ENCODE measurements around the gene AMT. TPM values are rescaled to one million over a fixed set of nuclear protein-coding genes. Genes with fewer than 3 reads are reported as not detected.

AMT gene
- total RNA-seq, 1 experiment from 2014 or later, result 0.26 TPM

DNA sequence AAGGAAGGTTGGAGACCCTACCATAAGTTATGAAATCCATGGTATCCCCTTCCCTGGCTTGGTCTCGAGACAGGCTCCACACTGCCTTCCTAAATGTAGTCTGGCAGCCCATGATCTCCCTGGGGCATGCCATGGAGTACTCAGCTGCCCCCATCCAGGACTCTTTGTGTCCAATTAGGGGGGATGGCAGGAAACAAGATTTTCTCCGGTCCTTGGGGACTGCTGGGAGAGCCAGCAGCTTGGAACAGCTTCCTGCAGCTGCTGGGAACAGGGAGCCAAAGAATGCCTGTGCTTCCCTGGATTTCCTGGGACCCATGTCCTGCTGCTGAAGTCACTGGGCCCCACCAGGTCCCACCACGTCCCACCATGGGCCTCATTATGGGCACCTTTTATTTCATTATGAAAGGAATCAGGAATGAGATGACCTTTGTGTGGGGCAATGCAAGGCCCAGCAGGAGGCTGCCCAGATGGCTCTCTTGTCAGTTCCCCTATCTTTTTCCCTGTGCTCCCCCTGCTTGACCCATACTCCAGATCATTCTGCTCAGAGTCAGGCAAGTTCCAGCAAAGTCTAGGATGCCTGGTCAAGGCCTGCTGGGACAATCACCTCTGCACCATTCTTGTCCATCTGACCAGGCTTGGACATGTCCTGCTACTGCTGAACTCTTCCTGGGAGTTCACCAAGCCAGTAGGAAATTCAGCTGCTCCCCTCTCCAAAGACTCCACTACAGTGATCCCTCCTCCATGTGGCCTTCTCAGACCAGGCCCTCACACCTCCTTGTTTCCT lies 32.8 kb upstream of the AMT start:
- Histone ChIP-seq H3K36me3 (no peaks in the 10 kb centered on the region), H3K9me3 (replicated peaks) (no peaks in the 10 kb centered on the region), H3K4me3 (no peak overlapping the region), H3K27ac (peak overlapping the region; percentile 90), H3K27me3 (no peaks in the 10 kb centered on the region), H3K4me1 (peaks cover 38% of the 10 kb centered on the region)
- peak; percentile 89 to 94 for DNase-seq

DNA sequence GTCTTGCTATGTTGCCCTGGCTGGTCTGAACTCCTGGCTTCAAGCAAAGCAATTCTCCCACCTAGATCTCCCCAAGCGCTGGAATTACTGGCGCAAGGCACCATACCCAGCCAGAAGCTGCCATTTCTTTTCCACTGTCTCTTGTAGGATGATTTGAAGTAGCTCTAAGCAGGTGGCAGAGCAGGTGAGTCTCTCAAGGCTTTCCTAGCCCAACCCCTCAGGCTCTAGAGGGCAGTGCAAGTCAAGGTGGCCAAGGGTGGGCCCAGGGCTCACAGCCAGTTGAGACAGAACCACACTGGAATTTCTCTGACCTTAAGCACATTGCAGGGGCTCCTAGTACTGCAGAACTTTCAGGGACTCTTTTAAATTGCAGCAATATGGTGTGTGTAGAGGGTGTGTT lies 32.2 kb upstream of the AMT start:
- no peak overlapping the region for H3K4me3 ChIP-seq
- H3K27ac ChIP-seq, result peak overlapping the region; percentile 90

DNA sequence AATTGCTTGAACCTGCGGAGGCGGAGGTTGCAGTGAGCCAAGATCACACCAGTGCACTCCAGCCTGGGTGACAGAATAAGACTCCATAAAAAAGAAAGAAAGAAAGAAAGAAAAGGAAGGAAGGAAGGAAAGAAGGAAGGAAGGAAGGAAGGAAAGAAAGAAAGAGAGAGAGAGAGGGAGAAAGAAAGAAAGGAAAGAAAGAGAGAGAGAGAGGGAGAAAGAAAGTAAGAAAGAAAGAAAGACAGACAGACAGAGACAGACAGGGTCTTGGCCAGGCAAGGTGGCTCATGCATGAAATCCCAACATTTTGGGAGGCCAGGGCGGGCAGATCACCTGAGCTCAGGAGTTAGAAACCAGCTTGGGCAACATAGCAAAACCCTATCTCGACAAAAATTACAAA lies 31.3 kb upstream of the AMT start:
- no peak overlapping the region for H3K27ac ChIP-seq
- DNase-seq, result no peak
- no peaks in the 10 kb centered on the region for H3K36me3 ChIP-seq
- H3K4me1 ChIP-seq, result peaks cover 25% of the 10 kb centered on the region
- H3K27me3 ChIP-seq, result no peaks in the 10 kb centered on the region
- no peaks in the 10 kb centered on the region for H3K9me3 ChIP-seq (replicated peaks)
- H3K4me3 ChIP-seq, result no peak overlapping the region

More for the DNA sequence above, 32.2 kb upstream of the AMT start:
- H3K4me1 ChIP-seq, result peaks cover 32% of the 10 kb centered on the region
- H3K27me3 ChIP-seq, result no peaks in the 10 kb centered on the region
- peak; percentile 52 to 63 for DNase-seq
- no peaks in the 10 kb centered on the region for H3K9me3 ChIP-seq (replicated peaks)
- no peaks in the 10 kb centered on the region for H3K36me3 ChIP-seq

DNA sequence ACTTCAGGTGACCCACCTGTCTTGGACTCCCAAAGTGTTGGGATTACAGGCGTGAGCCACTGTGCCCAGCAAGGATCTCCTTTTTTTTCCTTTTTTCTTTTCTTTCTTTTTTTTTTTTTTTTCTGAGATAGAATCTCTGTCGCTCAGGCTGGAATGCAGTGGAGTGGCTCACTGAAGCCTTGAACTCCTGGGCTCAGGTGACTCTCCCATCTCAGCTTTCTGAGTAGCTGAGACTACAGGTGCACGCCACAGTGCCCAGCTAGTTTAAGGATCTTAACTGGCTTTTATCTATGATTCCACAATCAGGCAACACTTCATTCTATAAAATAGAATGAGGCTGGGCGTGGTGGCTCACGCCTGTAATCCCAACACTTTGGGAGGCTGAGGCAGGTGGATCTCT lies 23.1 kb upstream of the AMT start:
- H3K9me3 ChIP-seq (replicated peaks), result no peaks in the 10 kb centered on the region
- no peak overlapping the region for H3K4me3 ChIP-seq
- no peak overlapping the region for H3K27ac ChIP-seq
- H3K4me1 ChIP-seq, result peaks cover 6% of the 10 kb centered on the region; the same call in 1 of the 2 replicates
- DNase-seq, result no peak
- H3K36me3 ChIP-seq, result no peaks in the 10 kb centered on the region
- H3K27me3 ChIP-seq, result no peaks in the 10 kb centered on the region

DNA sequence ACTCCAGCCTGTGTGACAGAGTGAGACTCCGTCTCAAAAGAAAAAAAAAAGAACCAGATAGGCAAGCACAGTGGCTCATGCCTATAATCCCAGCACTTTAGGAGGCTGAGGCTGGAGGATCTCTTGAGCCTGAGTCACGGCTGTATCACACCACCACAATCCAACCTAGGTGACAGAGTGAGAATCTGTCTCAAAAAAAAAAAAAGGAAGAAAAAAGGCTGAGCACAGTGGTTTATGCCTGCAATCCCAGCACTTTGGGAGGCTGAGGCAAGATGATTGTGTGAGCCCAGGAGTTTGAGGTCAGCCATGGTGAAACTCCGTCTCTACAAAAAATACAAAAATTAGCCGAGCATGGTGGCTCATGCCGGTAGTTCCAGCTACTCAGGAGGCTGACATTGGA lies 12.5 kb upstream of the AMT start:
- Histone ChIP-seq H3K4me1 (no peaks in the 10 kb centered on the region), H3K9me3 (replicated peaks) (no peaks in the 10 kb centered on the region), H3K27me3 (no peaks in the 10 kb centered on the region), H3K4me3 (no peak overlapping the region), H3K27ac (no peak overlapping the region), H3K36me3 (no peaks in the 10 kb centered on the region)
- DNase-seq, result no peak

DNA sequence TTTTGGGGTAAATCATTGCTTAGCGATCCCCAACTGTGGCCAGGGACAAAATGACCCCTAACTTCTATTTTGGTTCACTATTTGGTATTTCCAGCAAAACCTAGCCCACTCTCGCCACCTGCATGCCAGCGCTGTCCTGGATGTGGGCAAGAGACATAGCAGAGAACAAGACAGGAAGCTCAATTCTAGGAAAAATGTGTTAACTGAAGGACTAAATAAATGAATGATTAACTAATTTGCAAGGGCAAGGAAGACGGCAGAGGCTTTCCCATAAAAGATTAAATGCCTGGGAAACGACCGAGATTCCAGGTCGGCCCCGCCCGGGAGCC lies 6.4 kb upstream of the AMT start:
- H3K36me3 ChIP-seq, result no peaks in the 10 kb centered on the region
- no peak for DNase-seq
- H3K27me3 ChIP-seq, result no peaks in the 10 kb centered on the region
- H3K27ac ChIP-seq, result peak overlapping the region; percentile 64; the same call in 1 of the 2 replicates
- H3K9me3 ChIP-seq (replicated peaks), result no peaks in the 10 kb centered on the region
- no peaks in the 10 kb centered on the region for H3K4me1 ChIP-seq
- peak overlapping the region; percentile 76 for H3K4me3 ChIP-seq

DNA sequence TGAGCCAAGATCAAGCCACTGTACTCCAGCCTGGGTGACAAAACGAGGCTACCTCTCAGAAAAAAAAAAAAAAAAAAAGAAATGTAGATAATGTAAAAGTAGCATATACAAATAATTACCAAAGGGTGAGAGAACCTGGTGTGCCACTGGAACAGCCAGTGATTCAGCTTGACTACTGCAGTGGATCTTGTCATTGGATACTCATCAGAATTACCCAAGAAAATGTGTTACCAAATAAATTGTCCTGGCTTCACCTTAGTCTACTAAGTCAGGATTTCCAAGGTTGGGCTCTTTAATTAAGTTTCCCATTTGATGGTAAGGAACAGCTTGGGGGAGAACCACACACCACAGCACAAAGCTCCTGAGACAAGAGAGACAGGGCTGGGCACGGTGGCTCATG lies 5.3 kb upstream of the AMT start:
- DNase-seq, result no peak
- Histone ChIP-seq H3K36me3 (no peaks in the 10 kb centered on the region), H3K9me3 (replicated peaks) (no peaks in the 10 kb centered on the region), H3K27ac (no peak overlapping the region), H3K4me1 (no peaks in the 10 kb centered on the region), H3K27me3 (no peaks in the 10 kb centered on the region), H3K4me3 (no peak overlapping the region)

DNA sequence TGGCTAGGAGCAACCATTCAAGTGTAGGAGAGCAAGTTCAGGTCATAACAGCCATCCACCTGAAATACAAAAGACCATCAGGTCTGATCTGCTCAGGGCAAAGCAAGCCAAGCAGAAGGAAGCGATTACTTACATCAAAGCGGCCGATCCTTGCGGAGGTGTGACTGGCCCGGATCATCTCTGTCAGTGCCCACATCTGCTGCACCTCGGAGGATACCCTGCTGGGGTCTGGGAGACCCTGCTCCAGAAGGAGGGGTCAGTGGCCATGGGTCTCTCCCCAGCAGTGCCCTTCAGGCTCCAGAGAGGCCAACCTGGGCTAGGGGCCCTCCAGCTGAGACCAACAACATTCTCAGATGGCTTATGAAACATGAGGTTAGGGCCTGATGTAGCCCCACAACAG lies 2.5 kb upstream of the AMT start:
- DNase-seq, result no peak
- H3K36me3 ChIP-seq, result no peaks in the 10 kb centered on the region
- H3K4me3 ChIP-seq, result no peak overlapping the region

DNA sequence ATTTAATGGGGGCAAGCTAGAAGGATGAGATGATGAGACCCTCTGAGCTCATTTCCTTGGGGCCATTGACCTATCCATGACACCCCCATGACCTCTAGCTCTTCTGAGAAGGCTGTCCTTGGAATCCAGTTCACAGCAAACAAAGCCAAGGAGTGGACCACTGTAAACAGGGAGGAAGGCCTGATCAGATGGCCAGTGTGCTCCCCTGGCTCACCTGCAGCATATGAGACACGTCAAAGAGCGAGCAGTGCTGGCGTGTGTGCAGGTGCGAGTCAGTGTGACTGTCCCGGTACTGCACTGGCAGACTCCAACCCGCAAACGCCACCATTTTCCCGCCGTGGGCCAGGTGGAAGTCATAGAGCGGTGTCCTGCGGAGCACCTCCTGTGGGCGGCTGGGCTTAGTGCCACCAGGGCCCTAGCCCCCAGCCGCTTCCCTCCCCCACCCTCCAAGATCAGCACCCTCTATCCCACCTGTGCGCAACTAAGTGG lies 339 bp downstream of the AMT start:
- no peak overlapping the region for H3K27ac ChIP-seq
- no peak overlapping the region for H3K4me3 ChIP-seq
- H3K36me3 ChIP-seq, result no peaks in the 10 kb centered on the region

More for the DNA sequence above, 2.5 kb upstream of the AMT start:
- Histone ChIP-seq H3K27me3 (no peaks in the 10 kb centered on the region), H3K9me3 (replicated peaks) (no peaks in the 10 kb centered on the region), H3K27ac (no peak overlapping the region), H3K4me1 (no peaks in the 10 kb centered on the region)

DNA sequence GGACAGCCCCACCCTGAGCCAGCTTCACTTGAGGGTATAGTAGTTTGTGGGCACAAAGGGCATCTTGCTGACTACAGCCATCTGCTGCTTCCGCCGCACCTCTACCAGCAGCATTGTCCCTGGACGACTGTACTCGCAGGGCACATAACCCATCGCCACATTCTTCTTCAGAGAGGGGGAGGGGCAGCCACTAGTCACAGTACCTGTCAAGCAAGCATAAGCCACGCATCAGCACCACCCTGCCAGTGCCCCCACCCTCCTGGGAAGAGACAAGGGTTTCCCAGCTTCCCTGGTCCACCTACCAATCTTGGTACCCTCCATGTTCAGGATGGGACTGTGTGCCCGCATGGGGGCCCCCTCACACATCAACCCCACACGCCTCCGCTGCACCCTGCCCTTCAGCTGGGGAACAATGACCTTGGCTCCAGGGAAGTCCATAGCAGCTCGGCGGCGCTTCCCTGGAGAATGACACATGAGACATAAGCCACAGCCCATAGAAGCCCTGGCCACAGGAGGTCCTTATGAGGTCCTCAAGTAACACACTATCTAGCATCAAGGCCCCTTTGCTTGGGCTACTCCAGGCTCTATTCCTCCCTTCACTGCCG lies 4.7 kb downstream of the AMT start:
- no peaks in the 10 kb centered on the region for H3K9me3 ChIP-seq (replicated peaks)
- H3K36me3 ChIP-seq, result no peaks in the 10 kb centered on the region
- DNase-seq, result no peak
- no peaks in the 10 kb centered on the region for H3K27me3 ChIP-seq
- no peak overlapping the region for H3K4me3 ChIP-seq
- H3K4me1 ChIP-seq, result peaks cover 22% of the 10 kb centered on the region
- H3K27ac ChIP-seq, result no peak overlapping the region

More for the DNA sequence above, 339 bp downstream of the AMT start:
- no peaks in the 10 kb centered on the region for H3K27me3 ChIP-seq
- peaks cover 3% of the 10 kb centered on the region for H3K4me1 ChIP-seq
- DNase-seq, result no peak
- H3K9me3 ChIP-seq (replicated peaks), result no peaks in the 10 kb centered on the region

DNA sequence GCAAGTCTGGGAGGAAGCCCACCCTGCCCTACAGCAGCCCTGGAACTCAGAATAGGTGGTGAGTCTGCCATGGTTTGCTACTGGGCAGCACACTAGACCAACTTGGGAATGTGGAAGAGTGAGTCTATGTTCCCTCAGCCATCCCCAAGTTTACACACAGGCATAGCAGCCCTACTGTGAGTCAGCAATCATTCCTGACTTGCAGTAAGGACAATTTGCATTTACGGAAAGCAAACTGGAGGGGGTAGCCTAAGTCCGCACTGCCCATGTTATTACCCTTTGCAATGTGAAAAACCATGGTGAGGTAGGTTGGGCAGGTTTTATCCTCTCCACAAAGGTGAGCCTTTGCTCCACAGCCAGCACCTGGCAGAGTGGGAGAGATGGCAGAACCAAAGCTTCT lies 5.4 kb downstream of the AMT start:
- no peak for DNase-seq
- H3K27ac ChIP-seq, result peak overlapping the region; percentile 17; the same call in 1 of the 2 replicates
- no peaks in the 10 kb centered on the region for H3K27me3 ChIP-seq
- H3K36me3 ChIP-seq, result no peaks in the 10 kb centered on the region
- H3K4me3 ChIP-seq, result no peak overlapping the region
- peaks cover 22% of the 10 kb centered on the region for H3K4me1 ChIP-seq
- no peaks in the 10 kb centered on the region for H3K9me3 ChIP-seq (replicated peaks)

DNA sequence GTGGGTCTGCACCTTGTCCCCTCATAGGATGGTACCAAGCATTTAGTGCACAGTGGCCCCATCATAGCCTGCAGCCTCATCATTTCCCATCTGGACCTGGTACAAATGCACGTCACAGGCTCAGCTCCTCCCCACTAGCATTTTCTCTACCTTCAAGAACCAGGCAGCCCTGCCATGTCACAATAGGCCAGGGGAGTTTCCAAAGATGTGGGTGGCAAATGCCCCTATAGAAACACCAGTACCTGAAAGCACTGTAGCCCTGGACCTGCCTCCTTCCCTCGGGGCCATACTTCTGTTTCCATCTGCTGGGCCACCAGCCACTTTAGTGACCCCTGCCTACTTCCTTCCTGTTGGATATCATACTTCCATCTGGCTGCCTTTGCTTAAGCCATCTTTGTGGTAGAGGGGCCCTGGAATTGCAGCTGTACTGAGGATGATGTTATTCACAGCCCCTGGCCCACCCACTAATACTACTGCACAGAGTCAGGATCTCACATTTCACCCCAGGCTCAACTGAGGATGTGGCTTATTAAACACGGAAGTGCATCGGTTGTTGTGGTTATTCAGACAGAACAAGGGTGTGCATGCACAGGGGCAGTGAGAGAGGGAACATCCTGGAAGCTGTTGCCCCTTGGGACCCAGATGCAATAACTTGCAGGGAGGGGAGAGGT lies 6.2 kb downstream of the AMT start:
- Histone ChIP-seq H3K4me1 (peaks cover 22% of the 10 kb centered on the region), H3K27ac (peak overlapping the region; percentile 17; the same call in 1 of the 2 replicates), H3K4me3 (no peak overlapping the region), H3K36me3 (no peaks in the 10 kb centered on the region), H3K27me3 (no peaks in the 10 kb centered on the region), H3K9me3 (replicated peaks) (no peaks in the 10 kb centered on the region)
- peak; percentile 84 to 94 for DNase-seq

DNA sequence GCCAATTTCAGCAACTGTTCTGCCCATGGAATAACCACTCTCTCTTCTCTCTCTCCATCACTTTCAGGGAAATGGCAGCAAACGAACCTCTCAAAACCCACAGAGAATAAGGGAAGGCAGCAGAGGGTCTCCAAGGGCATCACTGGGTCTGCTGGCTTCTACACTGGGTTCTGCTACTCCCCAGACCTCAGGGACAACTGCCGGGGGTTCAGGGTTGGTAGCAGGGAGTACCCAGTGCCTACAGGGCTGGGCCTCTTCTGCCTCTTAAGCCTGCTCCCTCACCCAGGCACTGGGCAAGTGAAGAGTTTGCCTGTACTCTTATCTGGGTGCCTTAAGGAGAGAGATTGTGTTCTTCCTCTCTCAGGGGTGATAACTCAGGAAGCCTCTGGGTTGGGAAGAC lies 7.5 kb downstream of the AMT start:
- Histone ChIP-seq H3K36me3 (peaks cover 6% of the 10 kb centered on the region; the same call in 1 of the 2 replicates), H3K9me3 (replicated peaks) (no peaks in the 10 kb centered on the region), H3K4me3 (no peak overlapping the region), H3K27ac (no peak overlapping the region), H3K4me1 (peaks cover 31% of the 10 kb centered on the region), H3K27me3 (no peaks in the 10 kb centered on the region)
- DNase-seq, result no peak

DNA sequence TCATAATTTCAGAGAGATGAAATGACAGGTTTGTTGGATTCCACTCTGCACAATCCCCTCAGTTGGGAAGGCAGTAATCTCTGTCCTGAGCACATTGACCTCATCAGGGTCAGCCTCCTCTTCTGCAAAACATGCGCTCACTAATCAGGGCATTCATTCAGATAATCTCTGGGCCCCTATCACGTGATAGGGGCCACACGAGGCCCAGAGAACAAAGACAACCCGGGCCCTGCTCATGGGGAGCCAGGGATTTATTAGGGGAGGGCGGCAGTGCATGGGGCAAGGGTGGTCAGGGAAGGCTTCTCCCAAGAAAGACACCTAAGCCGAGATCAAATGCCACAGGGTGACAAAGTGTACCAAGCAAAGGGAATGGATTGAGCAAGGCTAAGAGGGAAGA lies 8.9 kb downstream of the AMT start:
- peaks cover 6% of the 10 kb centered on the region; the same call in 1 of the 2 replicates for H3K36me3 ChIP-seq
- no peaks in the 10 kb centered on the region for H3K9me3 ChIP-seq (replicated peaks)
- H3K27me3 ChIP-seq, result no peaks in the 10 kb centered on the region
- no peak overlapping the region for H3K27ac ChIP-seq
- no peak overlapping the region for H3K4me3 ChIP-seq
- peaks cover 31% of the 10 kb centered on the region for H3K4me1 ChIP-seq
- DNase-seq, result no peak
